Adrenal gland (tissue), 12 donors: ENCODE data around the gene R3HDM4. TPM values are rescaled to one million over a fixed set of nuclear protein-coding genes. Genes with fewer than 3 reads are reported as not detected.

Experiments
- DNase-seq, 7 donors: peaks; one replicate each; pipeline ENCODE4 v3.0.0-alpha.2; 2019 to 2020
- H3K27ac ChIP-seq, 5 donors: fragments of 200-600 bp; sonication (generic) in 4 of 5; 1 replicate in 3 of 5; 2 replicates in 2 of 5; pipeline versions ENCODE4 v1.5.1 to v1.8.0; 2016 to 2020; ENCODE audit warnings: mild to moderate bottlenecking in 1 of 5
- H3K27me3 ChIP-seq: fragments of 200-600 bp; 2 replicates; pipeline ENCODE4 v1.8.0; 2021
- H3K36me3 ChIP-seq, 2 donors: fragments of 200-600 bp; replicated peaks in 1 of 2; 1 replicate in 1 of 2; 2 replicates in 1 of 2; pipeline versions ENCODE4 v1.5.1 to v1.8.0; 2018 to 2022
- H3K4me1 ChIP-seq, 2 donors: fragments of 200-600 bp; replicated peaks in 1 of 2; 1 replicate in 1 of 2; 2 replicates in 1 of 2; pipeline versions ENCODE4 v1.5.1 to v1.8.0; 2018 to 2021
- H3K4me3 ChIP-seq, 4 donors: fragments of 200-600 bp; sonication (generic) in 3 of 4; one replicate each; pipeline ENCODE4 v1.5.1; 2016 to 2018
- H3K9me3 ChIP-seq, 3 donors: fragments of 200-600 bp; sonication (generic) in 1 of 3; replicated peaks in 1 of 3; 1 replicate in 2 of 3; 2 replicates in 1 of 3; pipeline versions ENCODE4 v1.5.1 to v1.8.0; 2016 to 2021
- POLR2A ChIP-seq, 2 donors: fragments of 450-650 bp; IDR thresholded peaks; one replicate each; pipeline ENCODE4 v1.6.1; 2017; ENCODE audit warnings: antibody characterized with exemption in 2 of 2, mild to moderate bottlenecking in 2 of 2, moderate library complexity in 1 of 2
- WGBS, 4 donors: extraction: QIAGEN DNeasy Blood & Tissue Kit in 2 of 4; methylation state at CpG; one replicate each; pipeline versions ENCODE4 v1.1.5 to v1.1.7; 2013 to 2017; 5-methylcytosine and 5-hydroxymethylcytosine counted together
- intact Hi-C, 2 donors: fragments of 100-400 bp; cut with DNase I; formaldehyde crosslinking; loops; one replicate each; pipeline versions ENCODE4 v1.14.1 to v1.15.0; 2022 to 2023
- polyA plus RNA-seq, 3 donors: library from polyadenylated mRNA; stranded (reverse); fragments of 200-250 nt in 2 of 3; fragments of 350-450 nt in 1 of 3; fragmentation: Illumina TruSeq in 1 of 3; extraction: RNeasy Lipid Tissue Mini Kit (QIAGEN cat#74804) in 1 of 3; gene quantifications; one replicate each; pipeline ENCODE4 v1.2.3, GENCODE V29; 2013 to 2014
- total RNA-seq, 9 donors: library from RNA; depleted of rRNA in 4 of 9; stranded (reverse); fragments of >200 nt in 4 of 9; fragments of 120-200 nt in 1 of 9; fragmentation: NEBNext Ultra II Directional in 1 of 9; extraction: Animal tissue kit (Norgen Biotek cat#: 25700) in 1 of 9; gene quantifications; one replicate each; pipeline versions ENCODE4 v1.1.0 to v1.2.4, GENCODE V29; 2013 to 2023
- TF ChIP-seq, protein P1 (sequence below), 6 experiments: fragments of 450-650 bp in 4 of 6; fragments of 200-600 bp in 2 of 6; sonication (generic) in 1 of 6; IDR thresholded peaks; 1 replicate in 5 of 6; 2 replicates in 1 of 6; pipeline versions ENCODE4 v1.5.1 to v1.8.0; 2016 to 2021; ENCODE audit warnings: antibody characterized with exemption in 6 of 6, mild to moderate bottlenecking in 2 of 6, moderate library complexity in 1 of 6
- donor health status: healthy with polysubstance abuse.
- donor health status: Bipolar disorder and iron deficiency.
- donor health status: DM: yes; HTN: yes; CAD: no.
- donor health status: DM: no; HTN: no; CAD: no.
- donor health status: DM: no; HTN: no; CAD: no.
- donor health status: DM: yes; HTN: yes; CAD: no.

R3HDM4 gene
- total and polyA plus RNA-seq, 12 donors: 8.9 to 59.5 (median 29.6) TPM

DNA sequence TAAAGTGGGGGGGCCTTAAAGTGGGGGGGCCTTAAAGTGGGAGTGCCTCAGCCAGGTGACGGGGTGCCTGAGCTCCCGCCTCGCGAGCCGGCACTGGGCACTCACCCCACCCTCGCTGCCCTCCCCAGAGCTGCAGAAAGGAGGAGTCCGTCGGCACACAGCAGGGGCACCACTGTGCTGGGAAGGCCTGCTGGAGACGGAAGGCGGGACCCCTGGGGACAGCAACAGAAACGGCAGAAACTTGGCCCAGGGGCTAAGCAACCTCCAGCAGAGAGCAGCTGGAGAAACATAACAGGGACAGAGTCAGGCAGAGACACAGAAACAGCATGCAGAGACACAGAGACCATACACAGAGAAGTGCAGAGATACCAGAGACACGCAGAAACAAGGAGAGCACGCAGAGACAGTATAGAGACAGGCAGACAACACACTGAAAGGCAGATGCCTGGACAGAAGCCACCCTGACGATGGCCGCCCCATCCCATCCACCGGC is 45.7 kb downstream of the R3HDM4 start:
- Histone ChIP-seq H3K4me1 (peaks cover 15 to 22% of the 10 kb centered on the region in 2 donors), H3K9me3 (no peaks in the 10 kb centered on the region), H3K4me3 (no peak overlapping the region), H3K27me3 (no peaks in the 10 kb centered on the region), H3K27ac (no peak overlapping the region), H3K36me3 (peaks cover 0 to 23% of the 10 kb centered on the region in 2 donors)
- TF ChIP-seq, protein P1, sequence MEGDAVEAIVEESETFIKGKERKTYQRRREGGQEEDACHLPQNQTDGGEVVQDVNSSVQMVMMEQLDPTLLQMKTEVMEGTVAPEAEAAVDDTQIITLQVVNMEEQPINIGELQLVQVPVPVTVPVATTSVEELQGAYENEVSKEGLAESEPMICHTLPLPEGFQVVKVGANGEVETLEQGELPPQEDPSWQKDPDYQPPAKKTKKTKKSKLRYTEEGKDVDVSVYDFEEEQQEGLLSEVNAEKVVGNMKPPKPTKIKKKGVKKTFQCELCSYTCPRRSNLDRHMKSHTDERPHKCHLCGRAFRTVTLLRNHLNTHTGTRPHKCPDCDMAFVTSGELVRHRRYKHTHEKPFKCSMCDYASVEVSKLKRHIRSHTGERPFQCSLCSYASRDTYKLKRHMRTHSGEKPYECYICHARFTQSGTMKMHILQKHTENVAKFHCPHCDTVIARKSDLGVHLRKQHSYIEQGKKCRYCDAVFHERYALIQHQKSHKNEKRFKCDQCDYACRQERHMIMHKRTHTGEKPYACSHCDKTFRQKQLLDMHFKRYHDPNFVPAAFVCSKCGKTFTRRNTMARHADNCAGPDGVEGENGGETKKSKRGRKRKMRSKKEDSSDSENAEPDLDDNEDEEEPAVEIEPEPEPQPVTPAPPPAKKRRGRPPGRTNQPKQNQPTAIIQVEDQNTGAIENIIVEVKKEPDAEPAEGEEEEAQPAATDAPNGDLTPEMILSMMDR (IDR thresholded peaks at IDR 0.05): no peak
- TF ChIP-seq POLR2A (IDR thresholded peaks at IDR 0.05): no peak
- intact Hi-C loops: loop anchor here (2.0 to 5.0 kb wide), 2 partner anchors 53 to 115 kb away; partner anchors contain the start of gene WDR18 (in 1 of the 2)
- WGBS, 4 donors: 82 to 90% (median 86%) methylated on average over 10 to 16 of the region's 16 CpGs
- peak in 1 of 7 donors; percentile 21 for DNase-seq

DNA sequence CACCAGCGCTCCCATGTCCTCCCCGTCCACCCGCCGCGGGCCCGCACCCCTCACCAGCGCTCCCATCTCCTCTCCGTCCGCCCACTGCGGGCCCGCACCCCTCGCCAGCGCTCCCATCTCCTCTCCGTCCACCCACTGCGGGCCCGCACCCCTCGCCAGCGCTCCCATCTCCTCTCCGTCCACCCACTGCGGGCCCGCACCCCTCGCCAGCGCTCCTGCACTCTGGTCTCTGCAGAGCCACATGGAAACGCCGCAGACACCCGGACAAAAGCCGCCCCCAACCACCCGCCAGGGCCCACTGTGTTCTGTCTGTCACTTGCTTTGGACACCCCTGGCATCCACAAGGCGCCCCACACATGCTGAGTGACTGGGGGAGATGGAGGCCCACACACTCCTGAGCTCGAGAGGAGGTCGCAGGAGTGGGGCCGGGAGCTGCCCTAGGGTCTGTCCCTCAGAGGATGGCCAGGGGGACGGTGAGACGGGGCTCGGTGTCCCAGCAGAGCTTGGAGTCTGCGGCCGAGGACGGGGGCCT is 46.2 kb downstream of the R3HDM4 start:
- DNase-seq: peak in 1 of 7 donors; percentile 17
- 85 to 90% (median 87%) methylated on average over 24 to 37 of the region's 38 CpGs for WGBS, 4 donors
- H3K27ac ChIP-seq: no peak overlapping the region
- H3K9me3 ChIP-seq: no peaks in the 10 kb centered on the region
- H3K4me1 ChIP-seq: peaks cover 10 to 17% of the 10 kb centered on the region in 2 donors
- intact Hi-C loops: loop anchor here (2.0 to 5.0 kb wide), 2 partner anchors 54 to 115 kb away; partner anchors contain the start of gene WDR18 (in 1 of the 2)
- no peak overlapping the region for H3K4me3 ChIP-seq
- no peak for TF ChIP-seq POLR2A (IDR thresholded peaks at IDR 0.05)
- TF ChIP-seq, protein P1 (IDR thresholded peaks at IDR 0.05): no peak
- H3K27me3 ChIP-seq: no peaks in the 10 kb centered on the region
- H3K36me3 ChIP-seq: peaks cover 0 to 23% of the 10 kb centered on the region in 2 donors

DNA sequence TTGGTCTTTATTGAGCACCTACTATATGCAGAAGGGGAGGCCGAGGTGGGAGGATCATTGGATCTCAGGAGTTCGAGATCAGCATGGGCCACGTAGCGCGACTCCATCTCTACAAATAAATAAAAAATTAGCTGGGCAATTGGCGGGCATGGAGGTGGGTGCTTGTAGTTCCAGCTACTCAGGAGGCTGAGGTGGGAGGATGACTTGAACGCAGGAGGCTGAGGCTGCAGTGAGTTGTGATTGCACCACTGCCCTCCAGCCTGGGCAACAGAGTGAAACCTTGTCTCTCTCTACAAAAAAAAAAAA is 49.8 kb downstream of the R3HDM4 start:
- H3K9me3 ChIP-seq: no peaks in the 10 kb centered on the region
- H3K27me3 ChIP-seq: peaks cover 9% of the 10 kb centered on the region
- no peak overlapping the region for H3K27ac ChIP-seq
- peaks cover 6 to 9% of the 10 kb centered on the region in 2 donors for H3K4me1 ChIP-seq
- no peak overlapping the region for H3K4me3 ChIP-seq
- 61 to 87% (median 62%) methylated on average over 7 of the region's 7 CpGs for WGBS, 4 donors
- intact Hi-C loops: loop anchor here in 1 of 2 donors (5.0 kb wide), 1 partner anchor 54 kb away; the partner anchor contains the start of gene KISS1R
- TF ChIP-seq, protein P1 (IDR thresholded peaks at IDR 0.05): no peak
- DNase-seq: no peak
- H3K36me3 ChIP-seq: peaks cover 0 to 6% of the 10 kb centered on the region in 2 donors

DNA sequence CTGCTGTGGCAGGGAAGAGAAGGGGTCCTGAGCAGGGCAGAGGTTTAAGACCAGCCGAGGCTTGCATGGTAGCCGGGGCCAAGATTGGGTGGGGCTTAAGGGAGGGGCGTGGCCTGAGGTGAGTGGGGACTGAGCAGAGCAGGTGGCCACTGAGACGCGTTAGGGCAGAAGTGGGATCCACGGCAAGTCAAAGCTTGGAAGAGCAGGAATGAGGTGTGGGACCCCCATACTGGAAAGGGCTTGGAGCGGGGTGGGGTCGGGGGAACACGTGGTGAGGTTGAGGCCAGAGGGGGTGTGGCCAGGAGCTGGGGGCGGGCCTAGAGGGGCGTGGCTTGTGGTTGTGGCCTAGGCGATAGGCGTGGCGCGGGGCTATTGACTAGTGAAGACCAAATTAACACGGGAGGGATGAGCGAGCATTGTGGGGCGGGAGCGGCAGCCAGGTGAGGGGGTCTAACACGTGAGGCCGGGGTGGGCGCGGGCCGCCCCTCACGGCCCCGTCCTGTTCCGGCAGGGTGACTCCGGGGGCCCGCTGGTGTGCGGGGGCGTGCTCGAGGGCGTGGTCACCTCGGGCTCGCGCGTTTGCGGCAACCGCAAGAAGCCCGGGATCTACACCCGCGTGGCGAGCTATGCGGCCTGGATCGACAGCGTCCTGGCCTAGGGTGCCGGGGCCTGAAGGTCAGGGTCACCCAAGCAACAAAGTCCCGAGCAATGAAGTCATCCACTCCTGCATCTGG is 50.3 kb downstream of the R3HDM4 start:
- whole genome bisulfite sequencing, 4 donors: 9 to 24% (median 16%) methylated on average over 17 to 48 of the region's 48 CpGs

More for the DNA sequence above, 50.3 kb downstream of the R3HDM4 start:
- intact Hi-C loops: loop anchor here in 1 of 2 donors (5.0 kb wide), 1 partner anchor 55 kb away; the partner anchor contains the start of gene KISS1R
- Histone ChIP-seq H3K27me3 (peaks cover 9% of the 10 kb centered on the region), H3K27ac (peak overlapping the region in 1 of 5 donors; percentile 29), H3K9me3 (no peaks in the 10 kb centered on the region), H3K4me3 (no peak overlapping the region), H3K36me3 (peaks cover 0 to 1% of the 10 kb centered on the region in 2 donors), H3K4me1 (peaks cover 6 to 9% of the 10 kb centered on the region in 2 donors)
- TF ChIP-seq POLR2A (IDR thresholded peaks at IDR 0.05): no peak
- TF ChIP-seq, protein P1 (IDR thresholded peaks at IDR 0.05): no peak
- DNase-seq: peak; percentile 64 to 84 (median 74)
